Hepatocyte (in vitro differentiated cells): Measurements from ENCODE around the gene RALGAPA2. TPM values are rescaled to one million over a fixed set of nuclear protein-coding genes. Genes with fewer than 3 reads are reported as not detected.

Experiments used
- DNase-seq: peaks from one replicate; pipeline ENCODE4 v3.0.0-alpha.2; 2016; ENCODE audit warnings: low spot score
- H2AFZ ChIP-seq: fragments of 200-600 bp; sonication (generic); 2 replicates; pipeline ENCODE4 v1.6.0; 2016; ENCODE audit warnings: antibody characterized with exemption, mild to moderate bottlenecking
- H3K27ac ChIP-seq: fragments of 200-600 bp; sonication (generic); 2 replicates; pipeline ENCODE4 v1.5.1; 2016; ENCODE audit warnings: mild to moderate bottlenecking
- H3K27me3 ChIP-seq: fragments of 200-600 bp; sonication (generic); 2 replicates; pipeline ENCODE4 v1.6.1; 2016
- H3K36me3 ChIP-seq: fragments of 200-600 bp; sonication (generic); replicated peaks from 2 replicates; pipeline ENCODE4 v1.5.1; 2016; ENCODE audit warnings: low read depth; ENCODE audit not compliant: insufficient read depth
- H3K4me1 ChIP-seq: fragments of 200-600 bp; sonication (generic); 2 replicates; pipeline ENCODE4 v1.5.1; 2016; ENCODE audit warnings: mild to moderate bottlenecking, moderate library complexity; ENCODE audit not compliant: insufficient read depth
- H3K4me2 ChIP-seq: fragments of 200-600 bp; sonication (generic); 2 replicates; pipeline ENCODE4 v1.6.0; 2016
- H3K4me3 ChIP-seq: fragments of 200-600 bp; sonication (generic); 2 replicates; pipeline ENCODE4 v1.5.1; 2016; ENCODE audit warnings: mild to moderate bottlenecking
- H3K79me2 ChIP-seq: fragments of 200-600 bp; sonication (generic); 2 replicates; pipeline ENCODE4 v1.6.0; 2017; ENCODE audit warnings: mild to moderate bottlenecking
- H3K9me2 ChIP-seq: fragments of 200-600 bp; sonication (generic); replicated peaks from 2 replicates; pipeline ENCODE4 v1.6.0; 2017; ENCODE audit warnings: mild to moderate bottlenecking; ENCODE audit not compliant: insufficient read depth
- H3K9me3 ChIP-seq: fragments of 200-600 bp; sonication (generic); 2 replicates; pipeline ENCODE4 v1.5.1; 2016; ENCODE audit warnings: low read depth, mild to moderate bottlenecking
- H4K20me1 ChIP-seq: fragments of 200-600 bp; sonication (generic); 2 replicates; pipeline ENCODE4 v1.6.0; 2016; ENCODE audit warnings: mild to moderate bottlenecking; ENCODE audit not compliant: insufficient read depth, poor library complexity, severe bottlenecking
- EZH2 ChIP-seq: fragments of 200-600 bp; sonication (generic); IDR thresholded peaks from 2 replicates; pipeline ENCODE4 v1.6.1; 2016; ENCODE audit warnings: antibody characterized with exemption, mild to moderate bottlenecking, borderline replicate concordance
- EZH2phosphoT487 ChIP-seq: fragments of 200-600 bp; sonication (generic); IDR thresholded peaks from one replicate; pipeline ENCODE4 v1.6.1; 2018; ENCODE audit warnings: antibody characterized with exemption, mild to moderate bottlenecking, low read depth, moderate library complexity; ENCODE audit not compliant: unreplicated experiment, severe bottlenecking
- WGBS: methylation state at CpG from one replicate; pipeline ENCODE4 v1.1.6; 2016; ENCODE audit warnings: low lambda C conversion rate; ENCODE audit errors: missing lambda C conversion rate; 5-methylcytosine and 5-hydroxymethylcytosine counted together
- polyA plus RNA-seq: library from polyadenylated mRNA; unstranded; fragments of >200 nt; fragmentation: Nextera tagmentation; extraction: Ambion mirVana; gene quantifications from 2 replicates; pipeline ENCODE4 v1.2.1, GENCODE V29; 2016
- total RNA-seq: library from RNA; depleted of rRNA; stranded (reverse); fragments of >200 nt; gene quantifications from 2 replicates; pipeline ENCODE4 v1.2.3, GENCODE V29; 2014
- TF ChIP-seq, protein P1 (sequence below): fragments of 200-600 bp; sonication (generic); IDR thresholded peaks from 2 replicates; pipeline ENCODE4 v1.5.1; 2016; ENCODE audit warnings: antibody characterized with exemption, mild to moderate bottlenecking; ENCODE audit not compliant: poor library complexity

RALGAPA2 gene
- total and polyA plus RNA-seq, 2 experiments from 2014 or later: 16.8 to 35.3 TPM

DNA sequence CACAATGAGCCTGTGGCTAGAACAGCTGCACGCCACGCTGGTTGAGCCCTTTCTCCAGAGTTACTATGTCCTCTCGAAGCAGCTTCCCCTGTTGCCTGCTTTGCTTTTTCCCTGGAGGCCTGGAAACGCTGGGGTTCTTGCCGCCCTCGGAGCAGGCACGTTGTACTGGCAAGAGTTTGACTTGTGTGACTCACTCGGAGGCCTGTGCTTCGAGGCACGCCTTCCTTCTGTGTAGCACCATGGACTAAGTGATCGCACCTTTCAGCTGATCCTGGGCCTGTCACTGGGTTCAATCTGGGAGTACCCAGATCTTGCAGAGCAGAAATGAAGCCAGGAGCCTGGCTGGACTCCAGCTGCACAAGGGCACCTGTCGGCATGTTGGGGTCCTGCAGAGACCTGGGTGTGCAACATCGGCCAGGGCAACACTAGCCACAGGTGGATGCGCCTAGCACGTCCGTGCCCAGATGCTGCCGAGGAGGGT lies 339.3 kb downstream of the RALGAPA2 start:
- no peak overlapping the region for H3K4me2 ChIP-seq
- H3K79me2 ChIP-seq: no peaks in the 10 kb centered on the region
- no peaks in the 10 kb centered on the region for H4K20me1 ChIP-seq
- H3K4me3 ChIP-seq: no peak overlapping the region
- WGBS: 58% methylated on average over 17 of the region's 17 CpGs
- no peak overlapping the region for H3K27ac ChIP-seq
- no peaks in the 10 kb centered on the region for H3K9me3 ChIP-seq
- H2AFZ ChIP-seq: no peak overlapping the region
- H3K9me2 ChIP-seq: no peaks in the 10 kb centered on the region
- no peak for DNase-seq
- TF ChIP-seq EZH2phosphoT487 (no peak), EZH2 (no peak)
- TF ChIP-seq, protein P1, sequence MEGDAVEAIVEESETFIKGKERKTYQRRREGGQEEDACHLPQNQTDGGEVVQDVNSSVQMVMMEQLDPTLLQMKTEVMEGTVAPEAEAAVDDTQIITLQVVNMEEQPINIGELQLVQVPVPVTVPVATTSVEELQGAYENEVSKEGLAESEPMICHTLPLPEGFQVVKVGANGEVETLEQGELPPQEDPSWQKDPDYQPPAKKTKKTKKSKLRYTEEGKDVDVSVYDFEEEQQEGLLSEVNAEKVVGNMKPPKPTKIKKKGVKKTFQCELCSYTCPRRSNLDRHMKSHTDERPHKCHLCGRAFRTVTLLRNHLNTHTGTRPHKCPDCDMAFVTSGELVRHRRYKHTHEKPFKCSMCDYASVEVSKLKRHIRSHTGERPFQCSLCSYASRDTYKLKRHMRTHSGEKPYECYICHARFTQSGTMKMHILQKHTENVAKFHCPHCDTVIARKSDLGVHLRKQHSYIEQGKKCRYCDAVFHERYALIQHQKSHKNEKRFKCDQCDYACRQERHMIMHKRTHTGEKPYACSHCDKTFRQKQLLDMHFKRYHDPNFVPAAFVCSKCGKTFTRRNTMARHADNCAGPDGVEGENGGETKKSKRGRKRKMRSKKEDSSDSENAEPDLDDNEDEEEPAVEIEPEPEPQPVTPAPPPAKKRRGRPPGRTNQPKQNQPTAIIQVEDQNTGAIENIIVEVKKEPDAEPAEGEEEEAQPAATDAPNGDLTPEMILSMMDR: no peak
- H3K36me3 ChIP-seq: no peaks in the 10 kb centered on the region
- peaks cover 79% of the 10 kb centered on the region for H3K27me3 ChIP-seq
- peaks cover 8% of the 10 kb centered on the region for H3K4me1 ChIP-seq

DNA sequence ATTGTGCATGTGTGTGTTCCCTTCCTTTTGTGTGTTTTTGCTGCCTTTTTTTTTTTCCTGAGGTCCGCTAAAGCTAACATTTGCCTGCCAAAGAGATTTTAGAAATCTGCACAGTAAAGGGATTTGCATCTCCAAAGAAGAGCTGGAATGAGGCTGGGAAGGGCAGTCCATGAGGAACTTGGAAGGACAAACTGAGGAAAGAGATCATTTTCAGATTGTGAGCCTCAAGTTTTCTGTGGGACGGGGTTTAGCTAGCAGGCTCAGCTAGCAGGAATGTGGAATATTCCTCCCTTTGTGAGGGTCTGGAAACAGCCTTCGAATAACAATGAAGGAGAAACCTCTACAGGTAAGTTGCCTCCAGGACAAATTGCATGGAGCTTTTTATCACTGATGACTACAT lies 340.8 kb downstream of the RALGAPA2 start:
- H3K4me1 ChIP-seq: peaks cover 17% of the 10 kb centered on the region
- no peak overlapping the region for H3K27ac ChIP-seq
- H3K9me3 ChIP-seq: no peaks in the 10 kb centered on the region
- no peaks in the 10 kb centered on the region for H3K36me3 ChIP-seq
- H3K9me2 ChIP-seq: no peaks in the 10 kb centered on the region
- no peak overlapping the region for H3K4me3 ChIP-seq
- no peak overlapping the region for H2AFZ ChIP-seq
- TF ChIP-seq EZH2: peak; percentile 37
- TF ChIP-seq, protein P1: no peak
- peaks cover 88% of the 10 kb centered on the region for H3K27me3 ChIP-seq
- H3K4me2 ChIP-seq: no peak overlapping the region
- no peaks in the 10 kb centered on the region for H3K79me2 ChIP-seq
- H4K20me1 ChIP-seq: no peaks in the 10 kb centered on the region
- DNase-seq: no peak
- WGBS: 15% methylated on average over 3 of the region's 3 CpGs

DNA sequence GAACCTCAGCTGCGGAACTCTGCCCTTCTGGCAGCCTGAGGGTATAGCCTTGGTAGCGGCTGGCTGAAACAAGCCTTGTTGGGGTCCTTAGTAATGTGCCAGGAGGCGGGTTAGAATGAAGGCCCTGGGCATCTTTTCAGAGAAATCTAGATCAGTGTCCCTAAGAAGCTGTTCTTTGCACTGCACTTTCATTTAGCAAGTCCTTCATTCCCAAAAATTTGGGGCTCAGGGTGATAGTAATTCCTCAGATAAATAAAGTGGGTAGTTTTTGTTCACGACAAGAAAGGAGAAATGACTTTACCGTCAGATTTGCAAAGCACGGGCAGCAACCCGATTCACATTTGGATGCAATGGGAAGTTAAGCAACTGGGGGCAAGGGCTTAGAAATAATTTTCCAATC lies 341.4 kb downstream of the RALGAPA2 start:
- peak; percentile 90 for TF ChIP-seq EZH2
- TF ChIP-seq EZH2phosphoT487: no peak
- TF ChIP-seq, protein P1: no peak
- Histone ChIP-seq H3K9me3 (no peaks in the 10 kb centered on the region), H3K9me2 (no peaks in the 10 kb centered on the region), H2AFZ (no peak overlapping the region), H3K27me3 (peaks cover 88% of the 10 kb centered on the region), H3K79me2 (no peaks in the 10 kb centered on the region), H3K4me2 (no peak overlapping the region), H4K20me1 (no peaks in the 10 kb centered on the region), H3K27ac (no peak overlapping the region), H3K36me3 (no peaks in the 10 kb centered on the region), H3K4me1 (peaks cover 17% of the 10 kb centered on the region), H3K4me3 (no peak overlapping the region)
- DNase-seq: no peak
- 20% methylated on average over 7 of the region's 7 CpGs for WGBS

DNA sequence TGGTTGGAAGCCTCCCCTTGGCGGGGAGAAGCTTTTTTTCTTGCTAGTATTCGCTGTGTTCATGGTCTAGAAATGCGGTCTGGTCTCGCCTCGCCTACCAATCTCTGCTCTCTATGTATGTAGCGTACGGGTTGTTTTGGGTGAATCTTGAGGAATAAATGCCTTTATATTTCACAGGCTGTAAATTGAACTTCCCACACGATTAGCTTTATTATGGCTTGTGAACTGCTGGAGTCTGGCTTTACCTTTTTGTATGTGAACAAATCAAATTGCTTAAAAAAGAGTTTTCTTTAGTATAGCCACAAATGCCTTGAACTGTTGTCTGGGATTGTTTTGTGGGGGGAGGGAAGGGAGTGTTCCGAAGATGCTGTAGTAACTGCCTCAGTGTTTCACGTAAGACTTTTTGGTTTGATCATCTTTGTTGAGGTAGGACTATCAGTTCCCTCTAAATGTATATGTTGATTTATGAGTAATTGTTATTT lies 342.3 kb downstream of the RALGAPA2 start:
- H3K9me3 ChIP-seq: no peaks in the 10 kb centered on the region
- no peaks in the 10 kb centered on the region for H3K79me2 ChIP-seq
- WGBS: 11% methylated on average over 10 of the region's 10 CpGs
- H3K27me3 ChIP-seq: peaks cover 88% of the 10 kb centered on the region
- DNase-seq: no peak
- H3K27ac ChIP-seq: no peak overlapping the region
- no peaks in the 10 kb centered on the region for H3K36me3 ChIP-seq
- no peaks in the 10 kb centered on the region for H4K20me1 ChIP-seq
- no peak overlapping the region for H3K4me3 ChIP-seq
- no peak overlapping the region for H2AFZ ChIP-seq
- peak overlapping the region; percentile 75 for H3K4me2 ChIP-seq
- H3K9me2 ChIP-seq: no peaks in the 10 kb centered on the region
- TF ChIP-seq EZH2phosphoT487: no peak
- TF ChIP-seq, protein P1: no peak
- TF ChIP-seq EZH2: no peak
- peaks cover 17% of the 10 kb centered on the region for H3K4me1 ChIP-seq
